Measurements from ENCODE around the gene APOB. TPM values are rescaled to one million over a fixed set of nuclear protein-coding genes. Genes with fewer than 3 reads are reported as not detected.
A peak's percentile ranks its signal among the peaks of the same experiment; 100 is the strongest.

Gene APOB
- total RNA-seq, 4 donors from 2014 or later: 0.05 to 8.8 (median 2.3) TPM

DNA sequence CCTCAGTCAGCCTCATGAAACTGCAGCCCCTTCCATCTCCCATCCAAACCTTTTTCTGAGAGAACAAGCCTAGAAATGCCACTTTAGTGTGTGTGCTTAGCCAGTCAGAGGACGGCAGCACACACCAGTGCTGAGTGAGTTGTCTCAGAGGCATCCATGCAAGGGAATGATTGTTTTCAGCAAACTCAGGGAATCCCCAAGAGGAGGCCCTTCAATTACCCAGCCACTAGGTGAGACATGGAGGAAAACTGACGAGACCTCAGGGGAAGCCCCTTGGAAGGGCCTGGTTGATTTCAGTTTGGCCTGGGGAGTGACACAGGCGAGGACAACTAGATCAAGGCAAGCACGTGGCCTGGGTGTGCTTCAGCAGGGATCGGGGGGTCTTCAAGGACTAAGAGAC is 49.7 kb downstream of the APOB start:
- Histone ChIP-seq H3K9me3 (no peaks in the 10 kb centered on the region), H3K27me3 (no peaks in the 10 kb centered on the region), H3K4me1 (no peaks in the 10 kb centered on the region), H3K4me3 (no peak overlapping the region), H3K36me3 (no peaks in the 10 kb centered on the region), H3K27ac (no peak overlapping the region)
- TF ChIP-seq, protein P1, sequence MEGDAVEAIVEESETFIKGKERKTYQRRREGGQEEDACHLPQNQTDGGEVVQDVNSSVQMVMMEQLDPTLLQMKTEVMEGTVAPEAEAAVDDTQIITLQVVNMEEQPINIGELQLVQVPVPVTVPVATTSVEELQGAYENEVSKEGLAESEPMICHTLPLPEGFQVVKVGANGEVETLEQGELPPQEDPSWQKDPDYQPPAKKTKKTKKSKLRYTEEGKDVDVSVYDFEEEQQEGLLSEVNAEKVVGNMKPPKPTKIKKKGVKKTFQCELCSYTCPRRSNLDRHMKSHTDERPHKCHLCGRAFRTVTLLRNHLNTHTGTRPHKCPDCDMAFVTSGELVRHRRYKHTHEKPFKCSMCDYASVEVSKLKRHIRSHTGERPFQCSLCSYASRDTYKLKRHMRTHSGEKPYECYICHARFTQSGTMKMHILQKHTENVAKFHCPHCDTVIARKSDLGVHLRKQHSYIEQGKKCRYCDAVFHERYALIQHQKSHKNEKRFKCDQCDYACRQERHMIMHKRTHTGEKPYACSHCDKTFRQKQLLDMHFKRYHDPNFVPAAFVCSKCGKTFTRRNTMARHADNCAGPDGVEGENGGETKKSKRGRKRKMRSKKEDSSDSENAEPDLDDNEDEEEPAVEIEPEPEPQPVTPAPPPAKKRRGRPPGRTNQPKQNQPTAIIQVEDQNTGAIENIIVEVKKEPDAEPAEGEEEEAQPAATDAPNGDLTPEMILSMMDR (IDR thresholded peaks at IDR 0.05 in 4 of 5, conservative IDR thresholded peaks at IDR 0.05 in 1 of 5): no peak
- TF ChIP-seq POLR2A (IDR thresholded peaks at IDR 0.05): no peak
- DNase-seq: no peak
- in situ Hi-C loops (cut with MboI; ENCODE audit: low sequenced_read_pairs in 4 of 4): no loop called here
- intact Hi-C loops (cut with DNase I; ENCODE audit: low total_unique reads): no loop called here
- ATAC-seq: no peak

DNA sequence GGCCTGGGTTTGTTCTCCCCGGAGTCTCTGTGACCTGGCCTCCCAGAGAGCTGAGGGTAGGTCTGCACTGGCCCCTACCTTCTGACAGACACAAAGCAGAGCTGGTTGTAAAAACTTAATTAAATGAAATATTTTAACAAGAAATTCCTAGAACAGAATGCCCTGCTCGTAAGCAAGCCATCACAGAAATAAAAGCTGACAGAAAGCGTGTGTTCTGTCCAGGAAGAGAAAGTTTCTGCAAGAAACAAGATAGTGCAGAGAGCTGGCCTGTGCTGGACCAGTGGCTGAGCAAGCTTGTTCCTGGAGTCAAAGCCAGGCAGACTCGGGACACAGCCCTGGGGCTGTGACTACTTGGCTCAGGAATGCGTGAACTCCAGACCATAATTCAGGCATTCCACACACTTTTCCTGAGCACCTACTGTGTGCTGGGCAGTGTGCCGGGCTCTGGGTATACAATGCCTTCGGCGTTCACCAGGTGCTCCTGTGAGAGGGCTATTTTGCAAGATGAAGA is 51.6 kb downstream of the APOB start:
- intact Hi-C loops (cut with DNase I; ENCODE audit: low total_unique reads): no loop called here
- peak; percentile 68 to 78 for ATAC-seq
- no peak overlapping the region for H3K27ac ChIP-seq

DNA sequence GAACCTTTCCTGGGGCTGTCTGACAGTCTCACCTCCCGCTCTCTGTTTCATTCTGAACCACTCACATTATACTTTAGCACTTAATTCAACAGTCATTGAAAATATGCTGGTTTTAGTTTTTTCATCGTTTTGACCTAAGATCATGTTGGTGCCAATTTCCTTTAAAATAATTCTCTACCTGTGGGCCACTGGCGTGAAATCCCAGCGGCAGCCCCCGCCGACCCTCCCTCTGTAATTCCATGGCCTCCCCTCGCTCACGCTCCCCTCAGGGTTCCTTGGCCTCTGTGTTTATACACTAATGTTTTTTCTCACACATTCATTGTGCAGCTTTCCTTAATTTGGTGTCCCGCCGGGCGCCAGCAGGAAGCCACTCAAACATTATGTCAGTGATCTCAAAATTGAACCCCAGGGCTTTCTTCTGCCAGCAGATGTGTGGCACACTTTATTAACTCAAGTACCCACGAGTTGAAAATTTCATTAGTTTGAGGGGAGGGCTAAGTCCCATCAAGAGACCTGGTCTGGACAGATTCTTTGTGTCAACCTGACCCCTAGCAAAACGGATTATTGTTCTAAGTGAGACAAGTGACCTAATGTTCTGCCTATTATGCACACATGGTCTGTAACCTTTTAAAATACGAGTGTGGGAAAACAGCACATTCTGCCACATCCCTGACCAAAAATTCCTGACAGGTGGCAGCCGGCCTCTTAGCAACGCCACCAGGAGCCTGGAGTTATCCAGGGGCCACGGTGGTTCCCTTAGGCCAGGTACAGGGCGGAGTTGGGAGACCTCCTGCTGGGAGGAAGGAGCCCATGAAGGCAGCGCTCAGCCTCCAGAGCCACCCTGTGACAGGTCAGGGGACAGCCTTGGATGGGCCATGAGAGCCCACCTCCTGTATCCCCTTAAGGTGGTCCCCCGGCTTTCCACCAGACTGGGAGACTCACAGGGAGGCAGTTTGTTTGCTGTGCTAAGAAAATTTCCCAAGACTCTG is 53.1 kb downstream of the APOB start:
- Histone ChIP-seq H3K9me3 (no peaks in the 10 kb centered on the region), H3K27ac (no peak overlapping the region), H3K4me1 (peaks cover 16 to 21% of the 10 kb centered on the region in 2 donors), H3K27me3 (no peaks in the 10 kb centered on the region), H3K36me3 (no peaks in the 10 kb centered on the region), H3K4me3 (no peak overlapping the region)
- no peak for ATAC-seq
- in situ Hi-C loops (cut with MboI; ENCODE audit: low sequenced_read_pairs in 4 of 4): no loop called here
- TF ChIP-seq, protein P1 (IDR thresholded peaks at IDR 0.05 in 4 of 5, conservative IDR thresholded peaks at IDR 0.05 in 1 of 5): no peak
- no peak for TF ChIP-seq POLR2A (IDR thresholded peaks at IDR 0.05)
- no peak for DNase-seq
- intact Hi-C loops (cut with DNase I; ENCODE audit: low total_unique reads): no loop called here

More for the DNA sequence above, 51.6 kb downstream of the APOB start:
- Histone ChIP-seq H3K4me3 (no peak overlapping the region), H3K36me3 (no peaks in the 10 kb centered on the region), H3K27me3 (no peaks in the 10 kb centered on the region), H3K9me3 (no peaks in the 10 kb centered on the region), H3K4me1 (peaks cover 3 to 6% of the 10 kb centered on the region in 2 donors)
- peak in 1 of 2 donors; percentile 30 for DNase-seq
- in situ Hi-C loops (cut with MboI; ENCODE audit: low sequenced_read_pairs in 4 of 4): no loop called here
- TF ChIP-seq POLR2A (IDR thresholded peaks at IDR 0.05): no peak
- TF ChIP-seq, protein P1 (IDR thresholded peaks at IDR 0.05 in 4 of 5, conservative IDR thresholded peaks at IDR 0.05 in 1 of 5): no peak

DNA sequence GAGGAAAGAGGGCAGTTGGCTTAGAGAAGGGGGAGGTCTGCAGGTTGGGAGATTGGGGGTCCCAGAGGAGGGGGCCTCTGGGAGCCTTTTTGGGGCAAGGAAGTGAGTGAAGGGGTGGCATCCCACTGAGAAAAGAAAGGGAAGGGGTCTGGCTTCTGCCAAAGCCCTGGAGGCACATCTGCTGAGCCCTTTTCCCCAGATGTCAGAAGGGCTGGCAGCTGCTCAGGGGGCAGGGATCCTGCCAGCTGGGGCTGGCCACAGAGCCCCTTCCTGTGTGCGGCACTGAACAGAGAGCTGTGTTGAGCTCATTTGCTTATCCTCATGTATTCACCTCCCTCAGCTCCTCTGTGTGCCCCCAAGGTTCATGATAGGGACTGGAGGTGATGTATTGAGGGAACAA is 54.5 kb downstream of the APOB start:
- H3K9me3 ChIP-seq: no peaks in the 10 kb centered on the region
- H3K4me3 ChIP-seq: no peak overlapping the region
- peaks cover 27 to 32% of the 10 kb centered on the region in 2 donors for H3K4me1 ChIP-seq
- TF ChIP-seq, protein P1 (IDR thresholded peaks at IDR 0.05 in 4 of 5, conservative IDR thresholded peaks at IDR 0.05 in 1 of 5): no peak
- TF ChIP-seq POLR2A (IDR thresholded peaks at IDR 0.05): no peak
- no peaks in the 10 kb centered on the region for H3K27me3 ChIP-seq
- no peaks in the 10 kb centered on the region for H3K36me3 ChIP-seq
- intact Hi-C loops (cut with DNase I; ENCODE audit: low total_unique reads): no loop called here
- ATAC-seq: no peak
- in situ Hi-C loops (cut with MboI; ENCODE audit: low sequenced_read_pairs in 4 of 4): no loop called here
- no peak for DNase-seq
- no peak overlapping the region for H3K27ac ChIP-seq

Data from gastrocnemius medialis (tissue), 4 donors.